GM06990 (cell line): Measurements from ENCODE around the gene ILDR2.
A peak's percentile ranks its signal among the peaks of the same experiment; 100 is the strongest.

Source experiments
- DNase-seq: peaks from one replicate; pipeline ENCODE4 v3.0.0-alpha.2; 2011; ENCODE audit not compliant: insufficient read length; ENCODE audit errors: extremely low read depth
- H3K27me3 ChIP-seq: replicated peaks from 2 replicates; pipeline ENCODE4 v1.6.0; 2011; ENCODE audit warnings: low read length; ENCODE audit not compliant: control insufficient read depth, insufficient read depth
- H3K36me3 ChIP-seq: 2 replicates; pipeline ENCODE4 v1.5.1; 2011; ENCODE audit warnings: low read length; ENCODE audit not compliant: control insufficient read depth, insufficient read depth
- H3K4me3 ChIP-seq: replicated peaks from 2 replicates; pipeline ENCODE4 v1.5.1; 2011; ENCODE audit warnings: low read depth, mild to moderate bottlenecking, control low read depth, low read length
- CTCF ChIP-seq: IDR thresholded peaks from 2 replicates; pipeline ENCODE4 v1.5.1; 2011; ENCODE audit warnings: low read length, control low read depth, mild to moderate bottlenecking, inconsistent platforms; ENCODE audit not compliant: insufficient read depth, poor library complexity, severe bottlenecking

The ILDR2 gene

DNA sequence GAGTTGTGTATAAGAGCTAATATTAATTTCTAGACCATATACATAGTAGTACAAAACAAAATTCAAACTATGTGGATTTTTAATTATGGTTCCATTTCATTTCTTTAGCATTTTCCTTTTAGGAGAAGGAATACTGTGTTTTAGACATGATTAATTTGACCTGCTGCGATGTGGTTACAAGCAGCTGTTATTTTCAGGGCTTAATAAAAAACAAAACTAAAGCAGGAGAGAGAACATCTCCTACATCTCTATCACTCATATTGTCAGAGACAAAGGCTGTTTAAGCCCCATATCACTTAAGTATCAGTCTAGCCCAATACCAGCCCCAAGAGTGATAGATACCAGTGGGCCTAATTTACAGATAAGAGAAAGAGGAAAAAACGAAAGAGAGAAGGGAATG, 47.6 kb downstream of the ILDR2 start:
- no peaks in the 10 kb centered on the region for H3K27me3 ChIP-seq
- H3K36me3 ChIP-seq = no peaks in the 10 kb centered on the region
- TF ChIP-seq CTCF = no peak
- no peak overlapping the region for H3K4me3 ChIP-seq
- DNase-seq = no peak

- Histone ChIP-seq H3K27me3 (no peaks in the 10 kb centered on the region), H3K36me3 (no peaks in the 10 kb centered on the region), H3K4me3 (no peak overlapping the region)
- no peak for TF ChIP-seq CTCF
- no peak for DNase-seq
Observed at GRCh38 chr1:166925810-166926478, 49.4 kb downstream of the ILDR2 start.

GRCh38 chr1:166924823-166925541, 50.4 kb downstream of the ILDR2 start:
- peak; percentile 18 for DNase-seq
- TF ChIP-seq CTCF = no peak
- Histone ChIP-seq H3K27me3 (no peaks in the 10 kb centered on the region), H3K4me3 (no peak overlapping the region), H3K36me3 (no peaks in the 10 kb centered on the region)

GRCh38 chr1:166920561-166921475, 54.5 kb downstream of the ILDR2 start:
- no peak for DNase-seq

GRCh38 chr1:166918956-166919316, 56.4 kb downstream of the ILDR2 start:
- no peak overlapping the region for H3K4me3 ChIP-seq
- no peak for DNase-seq
- H3K36me3 ChIP-seq = no peaks in the 10 kb centered on the region
- TF ChIP-seq CTCF = no peak
- H3K27me3 ChIP-seq = no peaks in the 10 kb centered on the region

More at GRCh38 chr1:166920561-166921475, 54.5 kb downstream of the ILDR2 start:
- no peak overlapping the region for H3K4me3 ChIP-seq
- H3K27me3 ChIP-seq = no peaks in the 10 kb centered on the region
- H3K36me3 ChIP-seq = no peaks in the 10 kb centered on the region
- no peak for TF ChIP-seq CTCF
